Endothelial cell of umbilical vein (primary cell): Measurements from ENCODE around the gene VASN. TPM values are rescaled to one million over a fixed set of nuclear protein-coding genes. Genes with fewer than 3 reads are reported as not detected.

Experiments
- BruUV-seq: library from RNA; stranded (reverse); fragments of 400-500 nt; replicated peaks from 2 replicates; lab custom pipeline; 2021; lab: Mats Ljungman, UMichigan
- CTCF ChIA-PET: fragments of 300-600, 350-600 bp; sonication (Branson Sonifier 250); formaldehyde crosslinking; loops from one replicate; lab custom pipeline; 2021; ENCODE audit warnings: antibody characterized with exemption, inconsistent platforms; lab: Charles Lee
- POLR2A ChIA-PET: fragments of 300-600, 350-600 bp; sonication (Branson Sonifier 250); formaldehyde crosslinking; loops from one replicate; lab custom pipeline; 2021; ENCODE audit warnings: antibody characterized with exemption, inconsistent platforms; lab: Charles Lee
- DNase-seq: peaks from one replicate; pipeline ENCODE4 v3.0.0-alpha.2; 2011; ENCODE audit warnings: low read depth, low spot score
- FAIRE-seq: peaks from 2 replicates; lab custom pipeline; 2011; peaks lifted over from hg19 to GRCh38; lab: Jason Lieb, UNC
- H2AFZ ChIP-seq: 2 replicates; pipeline ENCODE4 v1.6.0; 2012; ENCODE audit warnings: low read depth, low read length, control low read depth, inconsistent platforms
- H3K27ac ChIP-seq: 2 replicates; pipeline ENCODE4 v1.5.1; 2011; ENCODE audit warnings: low read depth, mild to moderate bottlenecking, control low read depth, low read length, moderate library complexity; ENCODE audit not compliant: insufficient read depth
- H3K27me3 ChIP-seq, 2 experiments: 2 replicates each; pipeline versions ENCODE4 v1.6.0 to v1.6.1; 2011; ENCODE audit warnings: low read length in 2 of 2, mixed read lengths in 1 of 2; ENCODE audit not compliant: control insufficient read depth in 2 of 2, insufficient read depth in 2 of 2
- H3K36me3 ChIP-seq, 2 experiments: 2 replicates in 1 of 2; 3 replicates in 1 of 2; pipeline ENCODE4 v1.5.1; 2011; ENCODE audit warnings: low read length in 2 of 2, mild to moderate bottlenecking in 1 of 2, moderate library complexity in 1 of 2; ENCODE audit not compliant: control insufficient read depth in 2 of 2, insufficient read depth in 2 of 2; ENCODE audit errors: extremely low read depth in 1 of 2
- H3K4me1 ChIP-seq: 3 replicates; pipeline ENCODE4 v1.5.1; 2011; ENCODE audit warnings: mild to moderate bottlenecking, low read length; ENCODE audit not compliant: control insufficient read depth, insufficient read depth; ENCODE audit errors: extremely low read depth
- H3K4me2 ChIP-seq: 2 replicates; pipeline ENCODE4 v1.6.1; 2011; ENCODE audit warnings: low read length, control low read depth, mixed read lengths; ENCODE audit not compliant: insufficient read depth
- H3K4me3 ChIP-seq, 3 experiments: fragments of 200-600 bp in 1 of 3; sonication (generic), shearing (Covaris generic) in 1 of 3; replicated peaks in 1 of 3; 2 replicates each; pipeline ENCODE4 v1.5.1; 2011 to 2016; ENCODE audit warnings: control low read depth in 3 of 3, low read length in 3 of 3, mild to moderate bottlenecking in 2 of 3, inconsistent platforms in 1 of 3, low read depth in 1 of 3, moderate library complexity in 1 of 3; ENCODE audit not compliant: insufficient read depth in 1 of 3
- H3K79me2 ChIP-seq: 2 replicates; pipeline ENCODE4 v1.6.0; 2012; ENCODE audit warnings: low read length, inconsistent platforms; ENCODE audit not compliant: control insufficient read depth, insufficient read depth
- H3K9ac ChIP-seq: replicated peaks from 2 replicates; pipeline ENCODE3; 2011; ENCODE audit warnings: low read length, control low read depth; ENCODE audit not compliant: insufficient read depth; ENCODE audit errors: extremely low read depth
- H3K9me1 ChIP-seq: replicated peaks from 3 replicates; pipeline ENCODE4 v1.6.0; 2011; ENCODE audit warnings: mild to moderate bottlenecking, low read length; ENCODE audit not compliant: control insufficient read depth, insufficient read depth; ENCODE audit errors: extremely low read depth
- H3K9me3 ChIP-seq: replicated peaks from 2 replicates; pipeline ENCODE4 v1.5.1; 2012; ENCODE audit warnings: low read length, inconsistent platforms; ENCODE audit not compliant: control insufficient read depth, insufficient read depth
- H4K20me1 ChIP-seq: replicated peaks from 2 replicates; pipeline ENCODE3; 2011; ENCODE audit warnings: mild to moderate bottlenecking, low read length; ENCODE audit not compliant: control insufficient read depth, insufficient read depth; ENCODE audit errors: extremely low read depth
- CTCF ChIP-seq, 2 donors: IDR thresholded peaks; 1 replicate in 1 of 2; 2 replicates in 1 of 2; pipeline ENCODE4 v1.5.1; 2011; ENCODE audit warnings: low read length in 2 of 2, mild to moderate bottlenecking in 2 of 2, moderate library complexity in 2 of 2, control low read depth in 1 of 2, inconsistent platforms in 1 of 2, low read depth in 1 of 2; ENCODE audit not compliant: insufficient read depth in 1 of 2; ENCODE audit errors: extremely low read depth in 1 of 2
- EZH2 ChIP-seq: IDR thresholded peaks from 2 replicates; pipeline ENCODE4 v1.6.1; 2012; ENCODE audit warnings: borderline replicate concordance, low read depth, mild to moderate bottlenecking, moderate library complexity, low read length, inconsistent platforms; ENCODE audit not compliant: severe bottlenecking
- FOS ChIP-seq: IDR thresholded peaks from 2 replicates; pipeline ENCODE4 v1.6.1; 2011; ENCODE audit warnings: mild to moderate bottlenecking, low read length, moderate library complexity, borderline replicate concordance; ENCODE audit not compliant: insufficient read depth
- GATA2 ChIP-seq: IDR thresholded peaks from 2 replicates; pipeline ENCODE4 v1.7.0; 2011; ENCODE audit warnings: low read depth, mild to moderate bottlenecking, moderate library complexity, mixed read lengths, low read length; ENCODE audit not compliant: insufficient read length, insufficient read depth
- JUN ChIP-seq: IDR thresholded peaks from 2 replicates; pipeline ENCODE4 v1.6.1; 2011; ENCODE audit warnings: borderline replicate concordance, low read depth; ENCODE audit not compliant: insufficient read length, insufficient read depth
- MAX ChIP-seq: IDR thresholded peaks from 2 replicates; pipeline ENCODE4 v1.6.1; 2011; ENCODE audit not compliant: insufficient read depth, insufficient read length
- MYC ChIP-seq: IDR thresholded peaks from one replicate; pipeline ENCODE4 v1.6.1; 2011; ENCODE audit warnings: mild to moderate bottlenecking, low read depth, low read length
- POLR2A ChIP-seq: IDR thresholded peaks from 2 replicates; pipeline ENCODE4 v1.6.1; 2012; ENCODE audit warnings: low read depth, mild to moderate bottlenecking, control low read depth, low read length
- POLR2AphosphoS5 ChIP-seq: IDR thresholded peaks from 2 replicates; pipeline ENCODE4 v1.6.1; 2012; ENCODE audit warnings: low read depth, mild to moderate bottlenecking, control low read depth, low read length, moderate library complexity; ENCODE audit not compliant: insufficient read depth
- dilution Hi-C: fragments of 300-500 bp; cut with MboI; formaldehyde crosslinking; loops from one replicate; pipeline ENCODE4 v1.15.0; 2019; ENCODE audit warnings: low sequenced_read_pairs; ENCODE audit not compliant: extremely low pct_ligation_motif_present
- intact Hi-C: fragments of 100-400 bp; cut with micrococcal nuclease; formaldehyde crosslinking; loops from one replicate; pipeline ENCODE4 v1.10.0; 2022
- polyA plus RNA-seq, 4 experiments: library from polyadenylated mRNA; depleted of rRNA in 3 of 4; stranded (reverse) in 3 of 4; unstranded in 1 of 4; fragments of >200 nt; gene quantifications; 2 replicates each; pipeline versions ENCODE4 v1.2.1 to v1.2.3, GENCODE V29; 2011 to 2012; ENCODE audit warnings: missing spikeins in 1 of 4
- total RNA-seq: library from RNA; stranded (reverse); gene quantifications from 2 replicates; pipeline ENCODE4 v1.2.3, GENCODE V29; 2021

The VASN gene
- total and polyA plus RNA-seq, 2 donors (not counting 3 experiments of a cell fraction or from before 2014, with no cell fraction given), result 0.41 to 0.42 TPM

GRCh38 chr16:4323845-4324488 lies 47.7 kb upstream of the VASN start:
- H3K9me3 ChIP-seq, result no peaks in the 10 kb centered on the region
- no TSS peak for BruUV-seq
- peaks cover 55% of the 10 kb centered on the region for H3K79me2 ChIP-seq
- H3K9ac ChIP-seq, result no peak overlapping the region
- no peaks in the 10 kb centered on the region for H3K9me1 ChIP-seq
- H3K27me3 ChIP-seq, result no peaks in the 10 kb centered on the region
- dilution Hi-C loops, result no loop called here
- no peak overlapping the region for H2AFZ ChIP-seq
- H3K4me3 ChIP-seq, result no peak overlapping the region
- DNase-seq (no peak), FAIRE-seq (no peak)
- TF ChIP-seq FOS (no peak), POLR2A (no peak), EZH2 (no peak), MAX (no peak), POLR2AphosphoS5 (no peak), GATA2 (no peak), JUN (no peak), MYC (no peak), CTCF (IDR thresholded peaks at IDR 0.05; ENCODE audit: extremely low read depth in 1 of 2, insufficient read depth in 1 of 2, low read depth in 1 of 2, low read length in 2 of 2) (no peak)
- no peaks in the 10 kb centered on the region for H4K20me1 ChIP-seq
- H3K27ac ChIP-seq, result no peak overlapping the region
- CTCF ChIA-PET, result interaction anchor here (1.0 to 4.0 kb wide), 8 partner anchors 9 to 341 kb away, joined by 3 to 35 read pairs (median 5); no protein-coding TSS in a partner anchor
- no peaks in the 10 kb centered on the region for H3K36me3 ChIP-seq
- intact Hi-C loops, result loop anchor here (1.0 kb wide), 1 partner anchor 8 kb away; the partner anchor contains the start of gene GLIS2
- POLR2A ChIA-PET, result interaction anchor here (0.6 kb wide), 1 partner anchor 25 kb away, joined by 3 read pairs; no protein-coding TSS in a partner anchor
- H3K4me1 ChIP-seq, result peaks cover 30% of the 10 kb centered on the region
- no peak overlapping the region for H3K4me2 ChIP-seq
